GM12873 (cell line): Measurements from ENCODE around the gene RRP15.

Experiments used
- CTCF ChIP-seq: IDR thresholded peaks from 2 replicates; pipeline ENCODE4 v1.5.1; 2012; ENCODE audit warnings: low read depth, mild to moderate bottlenecking, moderate library complexity, low read length, control low read depth; ENCODE audit not compliant: insufficient read depth; ENCODE audit errors: missing control alignments

RRP15 gene

GRCh38 chr1:218367118-218367517, 82.0 kb downstream of the RRP15 start:
- TF ChIP-seq CTCF: no peak

GRCh38 chr1:218368686-218369085, 83.6 kb downstream of the RRP15 start:
- no peak for TF ChIP-seq CTCF

- no peak for TF ChIP-seq CTCF
Observed at GRCh38 chr1:218369688-218370511, 84.8 kb downstream of the RRP15 start.

GRCh38 chr1:218371927-218372672, 87.0 kb downstream of the RRP15 start:
- TF ChIP-seq CTCF: no peak

- no peak for TF ChIP-seq CTCF
Observed at GRCh38 chr1:218374401-218375353, 89.6 kb downstream of the RRP15 start.

- TF ChIP-seq CTCF: no peak
Observed at GRCh38 chr1:218376722-218377121, 91.6 kb downstream of the RRP15 start.
